RWPE2 (cell line): ENCODE measurements around the gene TAF4.
A peak's percentile ranks its signal among the peaks of the same experiment; 100 is the strongest.

Experiments
- ATAC-seq: fragments of 200-7000 bp; cut with Tn5 transposase; 3 replicates; pipeline ENCODE4 v1.9.1; 2021; ENCODE audit warnings: low read depth
- DNase-seq: peaks from one replicate; pipeline ENCODE4 v3.0.0-alpha.2; 2020; ENCODE audit warnings: low spot score
- H3K27ac ChIP-seq: fragments of 450-650 bp; 2 replicates; pipeline ENCODE4 v1.5.1; 2017; ENCODE audit warnings: mild to moderate bottlenecking; ENCODE audit not compliant: poor library complexity, severe bottlenecking
- H3K27me3 ChIP-seq: fragments of 250-450 bp; sonication (Bioruptor Pico); 2 replicates; pipeline ENCODE4 v1.5.1; 2021; ENCODE audit warnings: mild to moderate bottlenecking, moderate library complexity; ENCODE audit not compliant: insufficient read depth, poor library complexity, severe bottlenecking
- H3K36me3 ChIP-seq: fragments of 250-450 bp; sonication (Bioruptor Pico); 2 replicates; pipeline ENCODE4 v1.5.1; 2020; ENCODE audit warnings: low read depth, mild to moderate bottlenecking, moderate library complexity
- H3K4me1 ChIP-seq: fragments of 250-450 bp; sonication (Bioruptor Pico); 2 replicates; pipeline ENCODE4 v1.5.1; 2021; ENCODE audit warnings: mild to moderate bottlenecking, moderate library complexity; ENCODE audit not compliant: insufficient read depth, poor library complexity, severe bottlenecking
- H3K4me3 ChIP-seq: fragments of 250-450 bp; sonication (Bioruptor Pico); 2 replicates; pipeline ENCODE4 v1.5.1; 2021; ENCODE audit warnings: mild to moderate bottlenecking, moderate library complexity; ENCODE audit not compliant: severe bottlenecking
- H3K9me3 ChIP-seq: fragments of 250-450 bp; sonication (Bioruptor Pico); 2 replicates; pipeline ENCODE4 v1.5.1; 2021; ENCODE audit warnings: mild to moderate bottlenecking, moderate library complexity; ENCODE audit not compliant: severe bottlenecking
- TF ChIP-seq, protein P1 (sequence below): fragments of 450-650 bp; IDR thresholded peaks from one replicate; pipeline ENCODE4 v1.5.1; 2017; ENCODE audit warnings: mild to moderate bottlenecking, moderate library complexity; ENCODE audit not compliant: poor library complexity, severe bottlenecking

Gene TAF4

DNA sequence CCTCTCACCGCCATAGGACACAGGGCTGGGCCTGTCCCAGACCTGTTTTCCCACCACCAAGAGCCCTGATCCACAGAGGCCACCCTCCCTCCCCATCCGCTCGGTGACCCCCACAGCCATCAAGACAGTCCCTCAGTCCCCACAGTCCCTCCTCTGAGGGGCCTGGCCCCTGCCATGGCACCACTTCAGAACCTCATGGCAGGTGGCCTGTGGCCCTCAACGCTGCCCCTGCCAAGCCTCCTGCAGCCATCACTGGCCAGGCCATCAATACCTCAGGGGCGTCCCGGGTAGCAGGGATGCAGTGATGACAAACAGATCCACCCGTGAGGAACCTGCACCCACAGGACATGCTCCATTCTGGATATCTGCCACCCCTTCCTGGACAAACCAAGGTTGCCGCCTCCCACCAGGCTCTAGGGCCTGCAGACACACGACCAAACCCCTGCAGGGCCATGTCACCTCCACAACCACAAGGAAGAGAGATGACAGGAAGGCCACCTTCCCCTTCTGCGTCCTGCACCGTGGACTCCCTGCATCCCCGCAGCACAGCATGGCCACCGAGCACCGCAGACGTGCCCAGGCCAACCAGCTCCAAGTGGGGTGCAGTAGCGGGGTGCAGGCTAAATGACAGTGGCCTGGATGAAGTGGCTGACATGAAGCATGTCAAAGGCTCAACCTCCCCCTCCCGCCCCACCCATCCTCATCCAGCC, 14.0 kb downstream of the TAF4 start:
- Histone ChIP-seq H3K9me3 (no peaks in the 10 kb centered on the region), H3K27ac (no peak overlapping the region), H3K27me3 (no peaks in the 10 kb centered on the region), H3K36me3 (peaks cover 8% of the 10 kb centered on the region), H3K4me3 (no peak overlapping the region), H3K4me1 (no peaks in the 10 kb centered on the region)
- ATAC-seq (no peak), DNase-seq (peak; percentile 80)
- TF ChIP-seq, protein P1, sequence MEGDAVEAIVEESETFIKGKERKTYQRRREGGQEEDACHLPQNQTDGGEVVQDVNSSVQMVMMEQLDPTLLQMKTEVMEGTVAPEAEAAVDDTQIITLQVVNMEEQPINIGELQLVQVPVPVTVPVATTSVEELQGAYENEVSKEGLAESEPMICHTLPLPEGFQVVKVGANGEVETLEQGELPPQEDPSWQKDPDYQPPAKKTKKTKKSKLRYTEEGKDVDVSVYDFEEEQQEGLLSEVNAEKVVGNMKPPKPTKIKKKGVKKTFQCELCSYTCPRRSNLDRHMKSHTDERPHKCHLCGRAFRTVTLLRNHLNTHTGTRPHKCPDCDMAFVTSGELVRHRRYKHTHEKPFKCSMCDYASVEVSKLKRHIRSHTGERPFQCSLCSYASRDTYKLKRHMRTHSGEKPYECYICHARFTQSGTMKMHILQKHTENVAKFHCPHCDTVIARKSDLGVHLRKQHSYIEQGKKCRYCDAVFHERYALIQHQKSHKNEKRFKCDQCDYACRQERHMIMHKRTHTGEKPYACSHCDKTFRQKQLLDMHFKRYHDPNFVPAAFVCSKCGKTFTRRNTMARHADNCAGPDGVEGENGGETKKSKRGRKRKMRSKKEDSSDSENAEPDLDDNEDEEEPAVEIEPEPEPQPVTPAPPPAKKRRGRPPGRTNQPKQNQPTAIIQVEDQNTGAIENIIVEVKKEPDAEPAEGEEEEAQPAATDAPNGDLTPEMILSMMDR: no peak

DNA sequence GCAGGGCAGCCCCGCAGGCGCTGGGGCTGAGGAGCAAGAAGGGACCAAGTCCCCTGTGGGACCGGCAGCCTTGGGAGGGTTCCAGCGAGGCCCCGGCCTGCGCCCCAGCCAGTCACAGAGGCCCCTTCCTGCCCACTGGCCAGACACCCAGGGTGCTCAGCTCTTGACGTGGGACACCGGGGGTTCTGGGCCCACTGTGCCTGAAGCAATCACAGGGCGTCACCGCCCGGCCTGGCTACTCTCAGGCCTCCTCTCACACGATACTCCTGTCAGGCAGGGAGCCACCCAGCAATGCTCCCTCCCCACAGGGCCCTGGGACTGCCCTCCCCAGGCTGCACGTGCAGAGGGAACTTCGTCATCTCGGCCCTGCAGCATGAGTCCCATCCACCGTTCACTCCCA, 14.5 kb downstream of the TAF4 start:
- TF ChIP-seq, protein P1: no peak
- H3K27ac ChIP-seq: no peak overlapping the region
- peaks cover 3% of the 10 kb centered on the region for H3K36me3 ChIP-seq
- H3K9me3 ChIP-seq: no peaks in the 10 kb centered on the region
- H3K27me3 ChIP-seq: no peaks in the 10 kb centered on the region
- ATAC-seq: no peak
- no peaks in the 10 kb centered on the region for H3K4me1 ChIP-seq
- DNase-seq: no peak
- H3K4me3 ChIP-seq: no peak overlapping the region

DNA sequence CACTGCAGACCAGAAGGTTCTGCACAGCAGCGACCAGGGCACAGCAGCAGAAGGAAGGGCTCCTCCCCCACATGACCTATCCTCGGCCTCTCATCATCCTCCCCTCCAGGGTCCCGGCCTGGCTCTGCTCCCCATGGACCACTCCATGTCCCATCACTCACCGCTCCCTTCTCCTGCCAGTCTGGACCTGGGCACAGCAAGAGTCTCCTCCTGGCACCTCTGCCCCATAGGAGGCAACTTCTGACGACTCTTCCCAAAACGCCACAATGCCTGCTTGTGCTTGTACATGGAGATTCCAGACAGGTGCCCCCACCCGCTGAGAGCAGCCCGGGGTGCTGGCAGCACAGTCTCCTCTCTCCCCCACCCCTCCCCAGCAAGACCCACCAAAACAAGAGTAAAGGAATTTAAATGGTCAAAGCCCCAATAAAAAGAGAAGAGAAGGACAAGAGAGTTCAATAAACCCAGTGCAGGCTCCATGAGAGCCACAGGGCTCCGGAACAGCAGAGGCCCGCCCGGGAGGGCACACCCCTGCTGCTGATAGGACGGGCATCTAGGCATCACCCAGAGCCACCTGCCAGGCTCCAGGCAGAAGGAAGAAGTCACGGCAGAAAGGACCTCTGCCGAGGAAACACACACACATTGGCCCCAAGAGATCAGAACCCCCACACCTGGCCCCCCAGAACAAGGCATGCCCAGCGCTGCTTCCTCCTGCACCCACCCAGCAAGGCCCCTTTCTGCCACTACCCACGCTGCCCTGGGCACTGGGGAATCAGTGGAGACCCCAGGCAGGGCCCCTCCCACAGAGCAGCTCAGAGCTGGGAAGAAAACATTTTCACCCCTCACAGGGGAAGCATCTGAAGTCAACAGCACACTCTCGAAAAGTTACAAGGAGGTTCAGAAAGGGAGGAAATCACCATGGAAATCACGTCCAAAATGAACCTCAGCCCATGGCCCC, 15.2 kb downstream of the TAF4 start:
- ATAC-seq: no peak
- Histone ChIP-seq H3K27ac (no peak overlapping the region), H3K27me3 (no peaks in the 10 kb centered on the region), H3K9me3 (no peaks in the 10 kb centered on the region), H3K36me3 (no peaks in the 10 kb centered on the region), H3K4me3 (no peak overlapping the region), H3K4me1 (no peaks in the 10 kb centered on the region)
- TF ChIP-seq, protein P1: no peak
- peak; percentile 85 for DNase-seq

DNA sequence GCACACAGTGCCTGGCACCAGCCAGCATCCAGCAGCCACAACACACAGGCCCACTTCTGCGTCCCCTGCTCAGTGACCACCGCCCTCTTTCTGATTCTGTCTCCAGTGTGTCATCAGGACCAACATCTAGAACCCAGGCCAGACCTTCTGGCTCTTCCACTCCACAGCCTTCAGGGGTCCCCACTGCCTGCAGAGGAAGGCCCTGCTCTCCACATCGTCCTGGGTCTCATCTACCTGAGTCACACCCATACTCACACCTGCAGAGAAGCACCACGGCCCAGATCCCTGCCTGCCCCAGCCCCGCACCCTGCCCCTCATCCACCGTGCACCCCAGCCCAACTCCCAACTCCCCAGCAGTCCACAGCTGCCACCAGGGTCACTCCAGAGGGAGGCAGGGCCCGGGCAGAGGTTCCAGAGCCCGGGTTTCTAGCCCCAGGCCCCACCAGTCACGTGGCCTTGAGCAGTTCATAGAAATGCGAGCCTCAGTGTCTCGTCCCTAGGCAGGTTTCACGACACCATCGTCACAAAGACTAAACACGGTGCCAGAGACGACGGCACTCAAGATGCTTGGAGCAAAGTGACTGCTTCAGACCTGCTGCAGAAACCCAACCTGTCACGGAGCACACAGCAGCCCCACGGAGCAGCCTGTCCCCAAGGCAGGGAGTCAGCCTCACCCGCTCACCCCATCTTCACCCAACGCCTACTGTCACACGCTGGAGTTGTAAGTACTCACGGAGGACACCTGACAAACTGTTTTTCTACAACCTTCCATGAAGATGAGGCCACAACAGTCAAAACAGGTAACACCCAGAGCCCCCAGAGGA, 16.1 kb downstream of the TAF4 start:
- Histone ChIP-seq H3K4me1 (no peaks in the 10 kb centered on the region), H3K36me3 (no peaks in the 10 kb centered on the region), H3K9me3 (no peaks in the 10 kb centered on the region), H3K4me3 (no peak overlapping the region), H3K27me3 (no peaks in the 10 kb centered on the region), H3K27ac (no peak overlapping the region)
- ATAC-seq: no peak
- DNase-seq: peak; percentile 83
- TF ChIP-seq, protein P1: no peak
